Placental epithelial cell (primary cell): ENCODE data around the gene ANKZF1. TPM values are rescaled to one million over a fixed set of nuclear protein-coding genes. Genes with fewer than 3 reads are reported as not detected.

Source experiments
- total RNA-seq: library from RNA; depleted of rRNA; stranded (reverse); fragments of >200 nt; gene quantifications from 2 replicates; pipeline ENCODE4 v1.2.3, GENCODE V29; 2012

ANKZF1 gene, protein sequence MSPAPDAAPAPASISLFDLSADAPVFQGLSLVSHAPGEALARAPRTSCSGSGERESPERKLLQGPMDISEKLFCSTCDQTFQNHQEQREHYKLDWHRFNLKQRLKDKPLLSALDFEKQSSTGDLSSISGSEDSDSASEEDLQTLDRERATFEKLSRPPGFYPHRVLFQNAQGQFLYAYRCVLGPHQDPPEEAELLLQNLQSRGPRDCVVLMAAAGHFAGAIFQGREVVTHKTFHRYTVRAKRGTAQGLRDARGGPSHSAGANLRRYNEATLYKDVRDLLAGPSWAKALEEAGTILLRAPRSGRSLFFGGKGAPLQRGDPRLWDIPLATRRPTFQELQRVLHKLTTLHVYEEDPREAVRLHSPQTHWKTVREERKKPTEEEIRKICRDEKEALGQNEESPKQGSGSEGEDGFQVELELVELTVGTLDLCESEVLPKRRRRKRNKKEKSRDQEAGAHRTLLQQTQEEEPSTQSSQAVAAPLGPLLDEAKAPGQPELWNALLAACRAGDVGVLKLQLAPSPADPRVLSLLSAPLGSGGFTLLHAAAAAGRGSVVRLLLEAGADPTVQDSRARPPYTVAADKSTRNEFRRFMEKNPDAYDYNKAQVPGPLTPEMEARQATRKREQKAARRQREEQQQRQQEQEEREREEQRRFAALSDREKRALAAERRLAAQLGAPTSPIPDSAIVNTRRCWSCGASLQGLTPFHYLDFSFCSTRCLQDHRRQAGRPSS
- total RNA-seq, result 34.9 and 45.5 TPM in 2 replicates

DNA sequence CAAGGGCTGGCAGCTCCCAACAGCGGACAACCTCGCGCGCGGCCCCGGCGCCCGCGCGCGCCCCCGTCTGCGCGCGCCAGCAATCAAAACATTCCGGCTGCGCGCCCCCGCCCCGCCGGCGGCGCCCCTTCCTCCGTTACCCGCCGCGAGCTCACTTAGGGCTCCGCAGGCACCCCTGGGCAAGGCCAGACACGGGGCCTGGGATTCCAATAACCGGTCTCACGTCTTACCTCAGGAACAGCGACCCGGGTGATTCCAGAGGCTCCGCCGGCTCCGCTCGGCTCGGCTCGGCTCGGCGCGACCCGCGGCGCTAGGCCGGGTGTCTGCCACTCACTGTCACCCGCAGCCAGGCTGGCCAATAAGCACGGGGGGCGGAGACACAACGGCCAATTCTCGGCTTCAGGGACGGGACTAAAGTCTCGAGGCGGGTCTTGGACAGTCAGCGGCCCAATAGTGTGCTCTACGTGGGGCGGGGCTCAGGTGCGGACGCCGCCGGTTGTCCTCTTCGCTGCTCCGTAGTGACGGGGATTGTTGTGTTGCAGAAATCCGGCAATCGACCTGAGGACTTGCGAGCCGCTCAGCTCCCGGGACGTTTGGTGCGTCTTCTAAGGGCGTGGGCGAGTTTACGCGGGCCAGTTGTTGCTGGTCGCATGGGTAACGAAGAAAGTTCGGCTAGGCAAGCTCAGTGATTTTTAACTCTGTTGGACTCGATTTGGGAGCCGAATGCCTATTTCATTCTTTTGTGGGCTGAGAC, at the start of gene ANKZF1, which contains the start of gene ATG9A:
Gene ANKZF1, plus strand, starts transcription at position 502 of the 754 bp plus-strand sequence. CDS start 452 bp downstream, outside the sequence.
Gene ATG9A, minus strand, starts transcription at position 332 of the 754 bp plus-strand sequence. CDS start 1,612 bp downstream, outside the sequence.

DNA sequence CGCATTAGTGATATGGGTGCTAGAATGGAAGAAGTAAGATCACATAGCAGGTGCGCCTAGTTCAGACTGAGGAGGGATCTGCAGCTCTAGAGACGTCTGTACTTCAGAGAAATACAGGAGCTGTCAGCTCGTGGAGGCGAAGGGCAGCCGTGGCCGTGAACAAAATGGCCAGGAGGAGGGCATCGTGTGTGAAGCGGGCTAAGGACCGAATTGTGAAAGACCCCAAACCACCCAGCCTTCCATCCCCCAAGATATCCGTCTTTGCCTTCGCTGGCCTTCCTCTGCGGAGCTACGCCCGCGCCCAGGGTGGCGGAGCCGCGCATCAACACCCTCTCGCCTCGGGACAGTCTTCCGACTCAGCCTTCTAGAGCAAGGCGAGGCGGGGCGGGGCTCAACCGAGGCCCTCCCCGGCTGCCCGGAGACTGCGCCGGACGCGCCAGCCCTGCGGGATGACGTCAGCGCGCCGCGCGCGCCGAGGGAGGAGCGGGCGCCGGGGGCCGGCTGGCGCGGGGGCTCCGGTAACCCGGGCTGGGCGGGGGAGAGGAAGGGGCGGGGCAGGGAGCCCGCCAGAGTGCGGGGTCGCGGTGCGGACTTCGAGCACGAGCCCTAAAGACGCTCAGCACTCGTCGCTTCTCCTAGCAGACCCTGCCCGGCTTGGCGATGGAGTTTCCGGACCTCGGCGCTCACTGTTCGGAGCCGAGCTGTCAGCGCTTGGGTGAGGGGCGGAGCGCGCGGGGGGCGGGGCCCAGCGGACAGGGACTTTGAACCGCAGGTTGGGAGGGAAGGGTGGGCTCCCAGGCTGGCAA, 23.1 kb upstream of the ANKZF1 start, which contains the start of gene ZFAND2B:
Gene ZFAND2B, plus strand, starts transcription at position 455 of the 806 bp plus-strand sequence. Its CDS starts 206 bp downstream, at position 661.

DNA sequence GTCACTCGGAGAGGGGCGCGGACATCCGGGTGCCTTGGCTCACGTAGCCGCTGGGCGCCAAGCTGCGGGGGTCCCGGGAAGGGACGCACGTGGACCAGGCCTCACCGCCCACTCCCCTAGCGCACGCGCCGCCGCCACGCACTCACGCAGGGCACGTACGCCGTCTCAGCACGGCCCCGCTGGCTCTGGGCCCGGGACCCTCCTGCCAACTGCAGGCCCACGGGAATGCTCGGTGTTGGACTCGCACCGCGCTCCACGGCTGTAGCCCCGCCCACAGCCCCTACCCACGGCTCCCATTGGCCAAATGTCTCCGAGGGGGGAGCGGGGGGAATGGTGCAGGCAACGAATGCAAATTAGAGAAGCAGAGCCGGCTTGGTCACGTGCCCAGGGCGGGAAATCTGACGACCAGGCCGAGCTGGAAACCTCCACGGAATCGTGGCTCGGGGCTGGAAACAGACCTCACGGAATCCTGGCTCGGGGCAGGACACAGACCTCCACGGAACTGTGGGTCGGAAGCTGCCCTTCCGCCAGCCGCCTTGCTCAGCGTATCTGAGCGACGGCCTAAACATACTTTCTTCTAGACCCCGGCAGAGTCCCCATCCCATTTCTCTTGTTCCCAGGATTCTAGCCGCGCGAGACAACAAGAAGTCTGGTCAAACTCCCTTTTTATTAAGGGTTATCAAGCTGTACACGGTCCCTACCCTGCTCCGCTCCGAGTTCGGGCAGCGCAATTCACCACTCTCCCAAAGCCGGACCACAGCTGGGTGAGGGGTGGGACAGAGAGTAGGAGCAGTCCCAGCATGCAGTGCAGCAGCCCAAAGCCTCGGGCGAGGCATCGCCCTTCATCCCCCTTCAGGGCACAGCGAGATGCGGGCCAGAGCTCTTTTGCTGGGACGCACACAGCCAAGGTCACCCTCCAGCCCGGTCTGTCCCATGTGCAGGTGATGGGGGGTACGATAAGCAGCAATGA, 10.6 kb upstream of the ANKZF1 start, which contains the start of gene ABCB6:
Gene ABCB6, minus strand, starts transcription at position 227 of the 970 bp plus-strand sequence. CDS start 285 bp downstream, outside the sequence.

DNA sequence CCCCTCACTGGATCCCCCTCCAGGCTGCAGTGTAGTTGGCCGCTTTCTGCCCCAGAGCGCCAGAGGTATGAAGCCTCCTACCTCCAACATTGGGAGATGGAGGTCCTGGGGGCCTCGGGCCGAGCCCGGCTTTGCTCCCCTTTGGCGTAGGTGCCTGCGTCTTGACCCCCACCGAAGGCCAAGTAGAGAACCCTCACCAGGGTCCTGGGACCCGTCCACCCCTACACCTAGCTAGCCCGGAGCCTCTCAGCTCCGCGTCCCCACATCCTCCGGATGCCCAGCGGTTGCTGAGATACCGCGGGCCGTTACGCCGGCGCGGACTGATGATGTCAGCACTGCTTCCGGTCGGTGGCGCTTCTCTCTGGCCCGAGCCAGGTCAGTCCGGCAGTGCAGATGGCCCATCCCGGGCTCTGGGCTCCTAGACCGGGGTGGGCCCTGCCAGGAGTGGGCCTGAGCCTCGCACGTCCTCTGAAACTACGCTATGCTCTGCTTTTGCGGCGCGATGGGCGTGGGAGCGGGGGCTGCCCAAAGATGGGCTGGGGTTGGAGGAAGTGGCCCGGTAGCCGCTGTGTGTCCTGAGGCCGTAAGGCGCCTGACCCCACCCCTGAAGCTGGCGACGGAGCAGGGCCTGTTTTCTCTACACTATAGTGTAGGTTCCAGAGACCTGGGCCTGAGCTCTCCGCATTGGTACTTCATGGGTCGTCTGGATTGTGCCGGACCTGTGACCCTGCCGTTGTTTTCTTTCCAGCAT, 15.7 kb downstream of the ANKZF1 start, which contains the start of the genes GLB1L and STK16:
Gene GLB1L, minus strand, starts transcription at position 297 of the 751 bp plus-strand sequence. CDS start 1,871 bp downstream, outside the sequence.
Gene STK16, plus strand, starts transcription at position 332 of the 751 bp plus-strand sequence. CDS start 521 bp downstream, outside the sequence.

DNA sequence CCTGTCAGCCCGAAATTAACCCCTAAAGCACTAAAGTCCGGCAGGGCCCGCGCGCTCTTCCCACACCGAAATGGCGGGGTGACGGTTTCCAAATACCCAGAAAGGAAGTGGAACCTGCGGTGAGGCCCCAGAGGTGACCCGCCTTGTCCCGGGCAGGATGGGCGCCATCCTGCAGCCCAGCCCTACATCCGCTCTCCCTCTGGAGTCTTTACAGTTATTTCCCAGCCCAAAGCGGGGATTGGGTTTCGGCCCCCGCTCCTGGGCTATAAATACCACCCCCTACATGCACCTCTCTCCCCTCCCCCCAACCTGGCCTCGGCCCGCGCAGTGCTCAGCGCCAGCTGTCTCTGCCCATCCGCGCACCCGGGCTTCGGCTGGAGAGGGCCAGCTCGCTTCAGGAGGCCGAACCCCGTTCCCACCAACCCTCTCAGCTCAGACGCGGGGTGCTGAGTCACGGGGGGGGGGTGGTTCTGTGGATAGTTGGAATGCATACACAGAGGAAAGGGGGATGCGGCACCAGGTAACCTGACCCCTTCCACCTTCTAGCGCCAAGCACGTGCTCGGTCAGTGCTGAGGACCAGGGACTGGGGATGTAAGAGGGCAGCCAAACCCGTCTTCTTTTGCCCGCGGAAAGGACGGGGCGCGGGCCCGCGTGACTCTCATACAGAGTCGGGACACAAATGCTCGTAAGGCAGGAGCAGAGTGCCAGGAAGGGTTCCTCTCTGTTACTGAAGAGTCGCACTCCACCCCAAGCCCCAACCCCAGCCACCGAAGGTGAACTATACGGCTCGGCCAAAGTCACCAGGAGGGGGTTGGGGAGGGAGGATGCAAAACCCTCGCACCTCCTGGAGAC, 23.5 kb downstream of the ANKZF1 start, which contains the start of gene TUBA4B:
Gene TUBA4B, plus strand, starts transcription at position 344 of the 853 bp plus-strand sequence. Its CDS starts 165 bp downstream, at position 509.

DNA sequence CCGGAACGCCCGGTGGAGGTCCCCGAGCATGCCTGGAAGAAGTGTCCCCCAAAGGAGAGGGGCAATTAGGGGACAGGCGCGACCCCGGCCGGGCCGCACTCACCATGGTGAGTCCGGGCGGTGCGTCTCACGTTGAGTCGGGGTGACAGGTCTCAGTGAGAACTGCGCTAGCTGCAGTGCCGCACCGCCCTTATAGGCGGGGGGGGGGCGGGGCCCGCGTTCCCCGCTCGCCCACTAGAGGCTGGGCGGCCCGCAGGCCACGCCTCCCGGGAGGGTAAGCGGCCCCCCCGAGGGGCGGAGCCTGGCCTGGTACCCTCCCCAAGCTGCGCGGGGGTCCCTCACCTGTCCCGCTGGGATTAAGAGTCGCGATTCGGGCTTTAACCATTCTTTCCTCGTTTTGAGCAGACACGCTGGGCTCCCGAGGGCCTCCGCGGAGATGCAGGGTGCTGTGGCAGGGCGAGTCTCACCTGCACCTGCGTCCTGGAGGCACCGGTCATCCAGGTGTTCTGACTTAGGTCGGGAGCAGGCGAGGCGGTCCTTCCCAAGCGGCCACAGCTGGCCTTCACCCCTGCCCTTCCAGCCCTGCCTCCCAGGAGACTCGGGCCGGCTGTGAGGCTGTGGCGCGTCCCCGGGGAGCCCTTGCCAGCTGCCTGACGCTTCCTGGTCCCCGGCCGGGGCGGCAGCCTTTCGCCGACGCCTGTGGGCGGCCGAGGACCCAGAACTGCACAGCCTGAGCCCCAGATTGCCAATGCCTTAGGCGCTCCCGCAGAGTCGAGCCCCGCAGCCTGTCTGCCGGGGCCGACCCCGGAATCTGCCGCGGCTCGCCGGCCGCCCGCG, 24.4 kb downstream of the ANKZF1 start, which contains the start of gene TUBA4A:
Gene TUBA4A, minus strand, starts transcription at position 166 of the 837 bp plus-strand sequence. Its CDS starts 60 bp downstream, at position 106.

DNA sequence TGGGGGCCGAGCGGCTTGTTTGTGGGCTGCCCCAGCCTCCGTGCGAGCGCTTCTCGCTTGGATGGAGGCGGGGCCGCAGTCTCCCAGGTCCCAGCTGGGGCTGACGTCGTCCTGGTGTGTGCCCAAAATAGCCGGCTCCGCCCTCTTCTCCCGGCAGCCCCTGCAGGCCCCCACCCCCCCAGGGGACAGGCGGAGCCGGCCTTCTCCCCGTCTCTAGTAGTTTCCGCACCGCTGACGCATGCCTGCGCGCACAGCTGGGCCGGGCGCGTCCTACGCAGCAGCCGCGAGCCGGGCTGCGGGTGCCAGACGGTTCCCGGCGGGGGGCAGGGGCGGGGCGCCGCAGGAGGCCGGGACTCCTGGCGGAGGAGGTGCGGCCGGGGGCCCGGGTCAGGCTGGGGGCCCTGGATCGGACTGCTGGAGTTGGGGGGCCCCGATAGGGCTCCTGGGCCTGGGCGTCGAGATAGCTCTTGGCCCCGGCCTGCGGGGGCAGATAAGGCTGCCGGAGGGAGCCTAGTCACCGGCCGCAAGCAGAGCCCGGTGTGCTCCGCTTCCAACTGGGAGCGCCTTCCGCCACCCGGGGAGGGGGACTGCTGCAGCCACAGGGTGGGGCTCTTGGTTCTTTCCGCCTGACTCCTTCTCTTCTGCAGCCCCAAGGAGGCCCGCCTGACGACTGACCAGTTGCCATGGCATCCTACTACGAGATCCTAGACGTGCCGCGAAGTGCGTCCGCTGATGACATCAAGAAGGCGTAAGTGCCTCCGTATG, 49.7 kb downstream of the ANKZF1 start, which contains the start of gene DNAJB2:
Gene DNAJB2, plus strand, starts transcription at position 216 of the 765 bp plus-strand sequence. Its CDS starts 468 bp downstream, at position 684.

Other genes starting within 250 kb of the ANKZF1 start
- gene FEV, start 244.6 kb upstream of the ANKZF1 start, total RNA-seq, result not detected in 2 replicates
- gene CRYBA2, start 236.4 kb upstream of the ANKZF1 start, total RNA-seq, result not detected in 2 replicates
- gene CFAP65, start 188.3 kb upstream of the ANKZF1 start, total RNA-seq, result not detected in 2 replicates
- under 0.01 TPM in 1 of 2 replicates, not detected in the other for gene IHH, start 168.9 kb upstream of the ANKZF1 start, total RNA-seq
- gene NHEJ1, start 69.0 kb upstream of the ANKZF1 start, total RNA-seq, result 21.9 and 23.6 TPM in 2 replicates
- gene SLC23A3, start 59.8 kb upstream of the ANKZF1 start, total RNA-seq, result 0.54 and 2.0 TPM in 2 replicates
- 13.4 and 14.5 TPM in 2 replicates for gene CNPPD1, start 52.9 kb upstream of the ANKZF1 start, total RNA-seq
- 75.0 and 85.6 TPM in 2 replicates for gene RETREG2, start 51.5 kb upstream of the ANKZF1 start, total RNA-seq
- 31.4 and 37.8 TPM in 2 replicates for gene ZFAND2B, start 23.0 kb upstream of the ANKZF1 start, total RNA-seq
- gene ABCB6, start 10.8 kb upstream of the ANKZF1 start, total RNA-seq, result 16.1 and 38.0 TPM in 2 replicates
- 36.1 and 71.0 TPM in 2 replicates for gene ATG9A, start 170 bp upstream of the ANKZF1 start, total RNA-seq
- 28.3 and 33.0 TPM in 2 replicates for gene GLB1L, start 15.6 kb downstream of the ANKZF1 start, total RNA-seq
- gene STK16, start 15.7 kb downstream of the ANKZF1 start, total RNA-seq, result 30.2 and 77.9 TPM in 2 replicates
- gene TUBA4B, start 23.4 kb downstream of the ANKZF1 start, total RNA-seq, result not detected in 2 replicates
- 5.1 and 69.6 TPM in 2 replicates for gene TUBA4A, start 24.1 kb downstream of the ANKZF1 start, total RNA-seq
- 63.2 and 74.1 TPM in 2 replicates for gene DNAJB2, start 49.6 kb downstream of the ANKZF1 start, total RNA-seq
- gene PTPRN, start 79.6 kb downstream of the ANKZF1 start, total RNA-seq, result under 0.01 and 0.11 TPM in 2 replicates
- gene RESP18, start 102.9 kb downstream of the ANKZF1 start, total RNA-seq, result not detected in 2 replicates
- gene DNPEP, start 158.1 kb downstream of the ANKZF1 start, total RNA-seq, result 47.5 and 55.0 TPM in 2 replicates
- under 0.01 TPM in 1 of 2 replicates, not detected in the other for gene DES, start 188.6 kb downstream of the ANKZF1 start, total RNA-seq
- 20.4 and 40.8 TPM in 2 replicates for gene SPEG, start 205.0 kb downstream of the ANKZF1 start, total RNA-seq